Esophagus (tissue), 2 donors: ENCODE data around the gene SNAP29. TPM values are rescaled to one million over a fixed set of nuclear protein-coding genes. Genes with fewer than 3 reads are reported as not detected.

ENCODE experiments used
- H3K27ac ChIP-seq, 2 donors: one replicate each; pipeline ENCODE4 v1.5.1; 2013; ENCODE audit warnings: low read depth in 2 of 2, mild to moderate bottlenecking in 2 of 2, inconsistent platforms in 1 of 2, low read length in 1 of 2, moderate library complexity in 1 of 2
- H3K27me3 ChIP-seq, 2 donors: one replicate each; pipeline ENCODE4 v1.6.1; 2013; ENCODE audit warnings: low read length in 2 of 2, control low read depth in 1 of 2, mild to moderate bottlenecking in 1 of 2; ENCODE audit not compliant: insufficient read depth in 2 of 2, control insufficient read depth in 1 of 2
- H3K36me3 ChIP-seq, 2 donors: one replicate each; pipeline ENCODE4 v1.6.1; 2013; ENCODE audit warnings: low read length in 1 of 2; ENCODE audit not compliant: control insufficient read depth in 2 of 2, insufficient read depth in 2 of 2
- H3K4me1 ChIP-seq, 2 donors: one replicate each; pipeline ENCODE4 v1.6.1; 2013; ENCODE audit warnings: low read length in 1 of 2; ENCODE audit not compliant: control insufficient read depth in 2 of 2, insufficient read depth in 2 of 2
- H3K4me3 ChIP-seq, 2 donors: one replicate each; pipeline ENCODE4 v1.5.1; 2013; ENCODE audit warnings: low read length in 2 of 2, mild to moderate bottlenecking in 2 of 2, low read depth in 1 of 2, moderate library complexity in 1 of 2
- H3K9me3 ChIP-seq, 2 donors: one replicate each; pipeline ENCODE4 v1.6.1; 2013; ENCODE audit warnings: mild to moderate bottlenecking in 2 of 2, low read depth in 1 of 2, low read length in 1 of 2, moderate library complexity in 1 of 2; ENCODE audit not compliant: control insufficient read depth in 2 of 2, insufficient read depth in 1 of 2
- WGBS, 2 donors: extraction: QIAGEN DNeasy Blood & Tissue Kit; methylation state at CpG; one replicate each; pipeline ENCODE4 v1.1.7; 2013; 5-methylcytosine and 5-hydroxymethylcytosine counted together
- polyA plus RNA-seq, 2 donors: library from polyadenylated mRNA; stranded (reverse); fragments of 200-250 nt; gene quantifications; one replicate each; pipeline ENCODE4 v1.2.3, GENCODE V29; 2013
- donor health status: healthy with polysubstance abuse.
- donor health status: Bipolar disorder and iron deficiency.

Gene SNAP29
- polyA plus RNA-seq, 2 donors: 13.1 to 22.0 TPM

DNA sequence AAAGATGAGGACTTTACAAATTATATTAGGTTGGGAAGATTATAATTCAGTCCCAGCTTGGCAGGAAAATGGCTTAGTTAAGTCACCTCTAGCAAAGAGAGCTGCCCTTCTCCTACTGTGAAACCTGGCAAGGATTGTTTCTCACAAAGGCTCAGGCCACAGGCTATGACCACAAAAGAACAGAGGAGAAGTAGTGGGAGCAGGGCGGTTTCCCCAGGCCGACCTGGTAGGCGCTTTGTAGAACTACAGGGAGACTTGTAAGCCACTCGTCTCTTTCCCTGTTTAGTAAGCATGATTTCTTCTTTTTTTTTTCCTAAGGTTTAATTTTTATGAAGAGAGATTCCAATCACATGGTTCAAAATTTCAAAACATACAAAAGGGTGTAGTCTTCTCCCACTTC, 4.6 kb downstream of the SNAP29 start:
- 85 to 87% methylated on average over 4 of the region's 4 CpGs for WGBS, 2 donors
- peaks cover 0 to 6% of the 10 kb centered on the region in 2 donors for H3K4me1 ChIP-seq

DNA sequence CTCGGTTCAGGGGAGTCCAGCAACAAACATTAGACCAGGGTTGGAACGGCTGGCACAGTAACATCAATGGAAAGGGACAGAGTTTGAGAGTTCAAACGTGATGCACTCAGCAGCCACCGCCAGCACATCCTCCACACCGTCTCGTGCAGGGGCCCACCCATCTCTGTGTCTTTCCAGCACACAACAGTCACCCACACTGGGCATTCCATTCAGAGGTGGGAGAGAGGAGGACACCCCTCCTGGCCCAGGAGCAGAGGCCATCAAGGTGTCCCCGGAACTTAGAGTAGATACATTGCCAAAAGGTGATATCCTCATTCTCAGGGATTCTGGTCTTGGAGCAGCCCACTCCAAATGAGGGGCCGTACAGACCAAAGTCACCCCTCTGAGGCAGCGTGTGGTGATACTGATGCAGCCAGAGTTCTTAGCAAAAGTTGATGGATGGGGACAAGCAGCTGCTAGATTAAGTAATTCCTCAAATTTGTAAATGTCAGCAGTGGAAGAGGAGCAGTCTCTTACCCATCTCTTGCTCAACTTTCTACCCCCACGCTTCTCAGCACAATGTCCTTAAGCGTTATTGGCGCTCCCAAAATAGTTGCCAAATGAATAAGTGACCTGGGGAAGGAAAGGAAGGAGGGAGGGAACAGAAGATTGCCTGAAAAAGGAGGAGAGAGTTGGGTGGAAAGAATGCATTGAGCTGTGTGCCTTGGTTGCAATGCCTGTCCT, 5.5 kb downstream of the SNAP29 start:
- Histone ChIP-seq H3K27ac (no peak overlapping the region), H3K27me3 (no peaks in the 10 kb centered on the region), H3K36me3 (peaks cover 0 to 11% of the 10 kb centered on the region in 2 donors), H3K4me3 (no peak overlapping the region), H3K9me3 (no peaks in the 10 kb centered on the region), H3K4me1 (peaks cover 0 to 6% of the 10 kb centered on the region in 2 donors)
- 86 to 92% methylated on average over 12 of the region's 12 CpGs for WGBS, 2 donors

More for the DNA sequence above, 4.6 kb downstream of the SNAP29 start:
- H3K27ac ChIP-seq: no peak overlapping the region
- peaks cover 0 to 9% of the 10 kb centered on the region in 2 donors for H3K36me3 ChIP-seq
- no peaks in the 10 kb centered on the region for H3K9me3 ChIP-seq
- no peaks in the 10 kb centered on the region for H3K27me3 ChIP-seq
- H3K4me3 ChIP-seq: no peak overlapping the region

DNA sequence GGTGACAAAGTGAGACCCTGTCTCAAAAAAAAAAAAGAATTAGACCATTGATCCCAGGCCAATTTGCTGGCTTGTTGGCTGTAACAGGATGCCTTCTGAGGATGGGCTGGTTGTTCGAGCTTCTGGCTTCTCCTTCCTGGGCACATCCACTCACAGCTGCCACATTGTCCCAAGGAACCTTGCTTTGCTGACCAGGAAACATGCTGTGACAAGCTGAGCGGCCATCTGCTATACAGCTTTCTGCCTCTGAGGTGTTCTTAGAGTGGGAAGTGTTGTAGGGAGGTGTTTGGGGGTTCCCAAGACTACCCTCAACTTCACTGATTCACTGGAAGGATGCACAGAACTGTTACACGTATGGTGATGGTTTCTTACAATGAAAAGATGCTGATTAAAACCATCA, 6.5 kb downstream of the SNAP29 start:
- H3K36me3 ChIP-seq: peaks cover 0 to 11% of the 10 kb centered on the region in 2 donors
- H3K27ac ChIP-seq: no peak overlapping the region
- H3K27me3 ChIP-seq: no peaks in the 10 kb centered on the region
- peaks cover 0 to 6% of the 10 kb centered on the region in 2 donors for H3K4me1 ChIP-seq
- no peaks in the 10 kb centered on the region for H3K9me3 ChIP-seq
- H3K4me3 ChIP-seq: no peak overlapping the region
- 85 to 90% methylated on average over 3 of the region's 3 CpGs for WGBS, 2 donors

DNA sequence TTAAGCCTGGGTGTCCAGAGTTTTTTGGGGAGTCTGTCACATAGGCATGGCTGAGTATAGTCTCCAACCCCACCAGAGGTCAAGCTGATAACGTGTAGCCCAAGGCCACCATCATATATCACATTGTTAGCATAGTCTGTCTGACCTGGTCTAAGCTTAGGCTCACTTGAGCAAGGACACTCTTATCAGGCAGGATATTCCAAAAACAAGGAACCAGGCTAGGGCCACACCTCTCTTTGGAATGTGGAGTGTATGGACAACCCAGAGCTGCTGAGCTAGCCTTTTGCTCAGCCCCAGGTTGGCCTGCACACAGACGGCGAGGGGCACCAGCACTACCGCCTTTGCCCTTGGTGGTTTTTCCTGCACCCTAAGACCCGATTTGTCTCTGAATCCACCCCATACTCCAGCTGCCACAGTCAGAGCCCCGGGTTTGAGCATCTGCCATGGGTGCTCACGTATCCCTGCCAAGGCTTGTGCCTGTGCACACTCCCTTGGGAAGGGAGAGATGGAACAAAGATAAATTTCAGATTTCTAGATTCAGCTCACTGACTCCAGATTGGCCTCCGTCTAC, 7.2 kb downstream of the SNAP29 start:
- Histone ChIP-seq H3K36me3 (peaks cover 0 to 13% of the 10 kb centered on the region in 2 donors), H3K27me3 (no peaks in the 10 kb centered on the region), H3K4me3 (no peak overlapping the region), H3K4me1 (peaks cover 0 to 6% of the 10 kb centered on the region in 2 donors), H3K27ac (no peak overlapping the region), H3K9me3 (no peaks in the 10 kb centered on the region)
- WGBS, 2 donors: 90 to 95% methylated on average over 8 of the region's 8 CpGs

DNA sequence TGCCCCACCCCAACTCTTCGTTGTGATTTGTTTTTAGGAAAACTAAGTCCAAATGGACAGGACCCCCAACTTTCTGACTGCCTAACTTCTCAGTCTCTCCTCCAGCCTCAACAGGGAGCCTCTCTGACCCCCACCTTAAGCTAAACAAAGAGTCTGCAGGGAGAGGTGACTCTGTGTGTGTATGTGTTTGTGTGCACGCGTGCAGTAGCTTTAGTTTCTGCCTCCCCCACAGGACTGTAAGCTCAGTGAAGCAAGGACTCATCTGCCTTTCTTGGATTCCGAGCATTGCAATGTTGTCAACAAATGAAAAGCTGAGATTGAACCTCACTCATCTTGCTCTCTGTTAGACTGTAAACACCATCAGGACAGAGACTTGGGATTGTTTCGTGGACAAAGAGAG, 7.9 kb downstream of the SNAP29 start:
- no peaks in the 10 kb centered on the region for H3K9me3 ChIP-seq
- H3K27ac ChIP-seq: peak overlapping the region; percentile 60 to 86
- peaks cover 0 to 6% of the 10 kb centered on the region in 2 donors for H3K4me1 ChIP-seq
- H3K27me3 ChIP-seq: no peaks in the 10 kb centered on the region
- WGBS, 2 donors: 83 to 86% methylated on average over 5 of the region's 5 CpGs
- H3K4me3 ChIP-seq: no peak overlapping the region
- peaks cover 0 to 13% of the 10 kb centered on the region in 2 donors for H3K36me3 ChIP-seq

DNA sequence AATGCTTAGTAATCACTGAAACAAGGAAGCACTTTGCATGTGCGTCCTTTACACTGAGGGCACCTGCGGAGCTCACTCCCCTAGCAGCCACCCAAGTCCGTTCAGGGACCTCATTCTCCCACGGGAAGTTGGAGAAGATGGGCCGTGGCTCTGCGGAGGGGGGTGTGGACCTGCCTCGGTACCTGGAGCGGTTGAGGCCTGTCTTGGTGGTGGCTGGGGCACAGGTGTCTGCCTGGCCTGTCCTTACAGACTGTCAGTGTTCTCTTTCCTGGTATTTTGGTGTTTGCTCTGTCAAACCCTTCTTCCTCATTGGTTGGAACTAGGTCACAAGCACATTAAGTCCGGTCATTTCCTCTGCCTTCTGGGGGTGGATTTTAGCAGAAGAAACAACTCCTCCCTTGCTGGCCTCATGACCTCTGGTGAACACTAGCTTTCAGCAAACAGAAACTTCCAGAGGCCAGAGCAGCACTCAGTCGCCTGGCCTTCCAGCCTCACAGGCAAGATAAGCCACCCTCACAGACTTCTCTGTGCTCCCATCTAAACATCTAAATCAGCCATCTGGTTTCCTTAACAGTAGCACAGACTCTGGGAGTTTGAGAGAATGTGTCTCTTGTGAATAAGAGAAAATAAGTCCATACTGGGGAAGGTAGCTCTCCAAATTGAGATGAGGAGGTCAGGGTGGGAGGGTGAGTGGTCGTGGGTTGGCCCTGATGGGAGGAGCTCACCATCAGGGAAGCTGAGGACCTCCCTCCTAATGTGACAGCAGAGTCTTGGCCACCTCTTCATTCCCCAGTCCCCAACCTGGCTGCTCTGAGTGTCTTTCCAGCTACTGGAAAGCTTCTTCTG, 8.6 kb downstream of the SNAP29 start:
- Histone ChIP-seq H3K4me1 (peaks cover 0 to 4% of the 10 kb centered on the region in 2 donors), H3K4me3 (no peak overlapping the region), H3K27me3 (no peaks in the 10 kb centered on the region), H3K27ac (peak overlapping the region; percentile 60 to 86), H3K36me3 (peaks cover 0 to 13% of the 10 kb centered on the region in 2 donors), H3K9me3 (no peaks in the 10 kb centered on the region)
- 60 to 61% methylated on average over 11 of the region's 11 CpGs for WGBS, 2 donors

DNA sequence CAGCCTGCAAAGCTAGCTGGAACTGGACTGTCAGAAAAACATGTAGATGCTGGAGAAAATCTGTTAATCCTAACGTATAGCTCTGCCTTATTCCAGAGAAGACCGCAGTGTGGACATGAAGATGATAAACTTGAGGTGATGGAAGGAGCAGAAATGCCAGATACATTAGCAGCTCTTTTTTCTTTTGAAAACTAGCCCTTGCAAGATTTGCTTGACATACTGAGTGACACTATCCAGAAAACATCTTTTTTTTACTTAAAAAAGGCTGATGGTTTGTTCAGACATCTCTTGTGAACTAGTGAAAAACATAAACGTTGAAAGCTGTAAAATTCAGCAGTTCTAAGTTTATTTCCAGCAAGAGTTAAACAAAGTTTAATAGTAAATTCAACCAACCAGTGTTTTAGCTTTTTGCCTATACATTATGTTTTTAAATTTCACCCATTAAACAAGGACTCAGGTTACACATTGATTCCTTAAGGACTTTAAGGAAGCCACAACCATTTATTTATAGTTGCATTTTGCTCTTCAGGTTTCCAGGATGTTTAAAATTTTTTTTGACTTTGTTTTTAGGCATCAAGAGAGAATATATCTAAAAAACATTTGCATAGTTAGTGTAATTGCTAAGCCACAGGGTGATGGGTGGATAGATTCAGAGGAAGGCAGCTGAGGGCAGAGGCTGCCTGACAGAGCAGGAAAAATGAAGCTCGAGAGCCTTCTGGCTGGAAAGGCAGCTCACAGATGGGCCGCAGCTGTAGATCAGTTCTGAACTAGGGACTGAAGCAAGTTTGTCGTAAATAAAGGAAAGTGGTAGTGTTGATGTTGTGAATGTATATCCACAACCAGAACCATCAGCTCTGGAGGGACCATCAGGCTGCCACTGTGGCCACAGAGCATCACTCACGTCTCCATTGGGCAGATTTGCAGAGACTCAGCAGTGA, 9.5 kb downstream of the SNAP29 start:
- H3K27me3 ChIP-seq: no peaks in the 10 kb centered on the region
- H3K9me3 ChIP-seq: no peaks in the 10 kb centered on the region
- H3K36me3 ChIP-seq: peaks cover 0 to 13% of the 10 kb centered on the region in 2 donors
- 76 to 77% methylated on average over 7 of the region's 7 CpGs for WGBS, 2 donors
- no peak overlapping the region for H3K4me3 ChIP-seq
- peak overlapping the region; percentile 25 to 33 for H3K27ac ChIP-seq
- peaks cover 0 to 3% of the 10 kb centered on the region in 2 donors for H3K4me1 ChIP-seq

DNA sequence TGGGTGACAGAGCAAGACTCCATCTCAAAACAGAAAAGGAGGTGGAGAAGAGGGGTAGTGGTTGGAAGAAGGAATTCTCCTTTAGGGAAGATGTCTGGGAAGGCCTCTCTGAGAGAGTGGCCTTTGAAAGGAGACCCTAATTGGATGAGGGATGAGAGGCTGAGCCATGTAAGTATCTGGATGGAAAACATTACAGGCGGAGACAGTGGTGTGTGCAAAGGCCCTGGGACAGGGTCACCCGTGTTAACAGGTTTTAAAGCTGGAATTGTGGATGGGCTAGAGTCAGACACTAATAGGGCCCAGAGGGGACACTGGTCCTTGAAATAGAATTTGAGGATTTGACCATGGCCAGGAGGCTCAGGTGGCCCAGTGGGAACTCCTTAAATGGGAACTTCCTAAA, 10.4 kb downstream of the SNAP29 start:
- no peak overlapping the region for H3K4me3 ChIP-seq
- peaks cover 0 to 3% of the 10 kb centered on the region in 2 donors for H3K4me1 ChIP-seq
- H3K36me3 ChIP-seq: peaks cover 0 to 12% of the 10 kb centered on the region in 2 donors
- H3K9me3 ChIP-seq: no peaks in the 10 kb centered on the region
- no peak overlapping the region for H3K27ac ChIP-seq
- no peaks in the 10 kb centered on the region for H3K27me3 ChIP-seq
- WGBS, 2 donors: 95 to 100% methylated on average over 2 of the region's 2 CpGs

DNA sequence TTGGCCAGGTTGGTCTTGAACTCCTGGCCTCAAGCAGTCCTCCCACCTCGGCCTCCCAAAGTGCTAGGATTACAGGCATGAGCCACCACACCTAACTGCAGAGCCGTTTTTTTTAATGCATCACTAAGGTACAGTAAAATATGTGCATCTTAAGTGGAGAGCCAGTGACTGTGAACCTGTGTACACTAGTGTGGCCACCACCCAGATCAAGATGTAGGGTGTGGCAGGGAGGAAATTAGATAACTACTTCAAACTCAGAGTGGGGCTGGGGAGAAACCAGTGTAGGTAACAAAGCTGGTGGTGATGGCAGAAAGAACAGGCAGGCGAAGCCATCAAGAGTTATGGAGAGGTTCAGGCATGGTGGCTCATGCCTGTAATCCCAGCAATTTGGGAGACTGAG, 14.4 kb downstream of the SNAP29 start:
- no peaks in the 10 kb centered on the region for H3K4me1 ChIP-seq
- no peak overlapping the region for H3K4me3 ChIP-seq
- no peaks in the 10 kb centered on the region for H3K27me3 ChIP-seq
- 94 to 95% methylated on average over 3 of the region's 3 CpGs for WGBS, 2 donors
- H3K9me3 ChIP-seq: no peaks in the 10 kb centered on the region
- no peak overlapping the region for H3K27ac ChIP-seq
- peaks cover 0 to 7% of the 10 kb centered on the region in 2 donors for H3K36me3 ChIP-seq
